HepG2 (cell line): ENCODE data around the gene PRTN3. TPM values are rescaled to one million over a fixed set of nuclear protein-coding genes. Genes with fewer than 3 reads are reported as not detected.

Experiments used
- ATF7 ChIP-seq, 2 experiments: fragments of 450-650 bp in 1 of 2; sonication (generic) in 1 of 2; formaldehyde crosslinking in 1 of 2; IDR thresholded peaks; 2 replicates each; pipeline versions ENCODE4 v1.4.0 to v1.6.1; 2016 to 2020; ENCODE audit warnings: antibody characterized with exemption in 1 of 2, mild to moderate bottlenecking in 1 of 2, missing genetic modification reagents in 1 of 2
- FOXP4 ChIP-seq: sonication (generic); formaldehyde crosslinking; IDR thresholded peaks from 2 replicates; pipeline ENCODE4 v1.4.0; 2020; ENCODE audit warnings: missing genetic modification reagents
- FUBP1 ChIP-seq: sonication (generic); formaldehyde crosslinking; IDR thresholded peaks from 2 replicates; pipeline ENCODE4 v1.5.1; 2020; ENCODE audit warnings: missing genetic modification reagents, mild to moderate bottlenecking, borderline replicate concordance
- GABPB1 ChIP-seq: IDR thresholded peaks from 2 replicates; pipeline ENCODE4 v1.6.1; 2016; ENCODE audit warnings: mild to moderate bottlenecking, missing genetic modification reagents, moderate library complexity, missing compliant biosample characterization
- HNRNPH1 ChIP-seq: fragments of 200-400 bp; formaldehyde crosslinking; optimal IDR thresholded peaks from 2 replicates; pipeline ENCODE3; 2017; ENCODE audit warnings: mild to moderate bottlenecking, low read depth, low read length
- HNRNPL ChIP-seq: fragments of 200-400 bp; formaldehyde crosslinking; IDR thresholded peaks from 2 replicates; pipeline ENCODE4 v1.6.1; 2017; ENCODE audit warnings: mild to moderate bottlenecking, low read depth, low read length
- MZF1 ChIP-seq: sonication (generic); formaldehyde crosslinking; IDR thresholded peaks from 2 replicates; pipeline ENCODE4 v1.8.1; 2023; ENCODE audit warnings: mild to moderate bottlenecking, missing genetic modification reagents, borderline replicate concordance
- RAD21 ChIP-seq: fragments of 450-650 bp; formaldehyde crosslinking; IDR thresholded peaks from 2 replicates; pipeline ENCODE4 v1.5.0; 2020; ENCODE audit warnings: mild to moderate bottlenecking
- RBFOX2 ChIP-seq: fragments of 200-400 bp; formaldehyde crosslinking; IDR thresholded peaks from 2 replicates; pipeline ENCODE4 v1.6.1; 2017; ENCODE audit warnings: low read depth, mild to moderate bottlenecking, low read length
- SPEN ChIP-seq: sonication (generic); formaldehyde crosslinking; IDR thresholded peaks from 2 replicates; pipeline ENCODE4 v1.5.1; 2020; ENCODE audit warnings: low read depth, mild to moderate bottlenecking, missing genetic modification reagents
- ZBED4 ChIP-seq: sonication (generic); formaldehyde crosslinking; IDR thresholded peaks from 2 replicates; pipeline ENCODE4 v1.4.0; 2020; ENCODE audit warnings: missing genetic modification reagents, borderline replicate concordance
- ZBTB33 ChIP-seq: sonication (generic); formaldehyde crosslinking; IDR thresholded peaks from 2 replicates; pipeline ENCODE4 v1.4.0; 2020; ENCODE audit warnings: missing genetic modification reagents
- ZIK1 ChIP-seq: sonication (generic); formaldehyde crosslinking; IDR thresholded peaks from 2 replicates; pipeline ENCODE4 v1.5.0; 2020; ENCODE audit warnings: mild to moderate bottlenecking, low read depth, missing genetic modification reagents, borderline replicate concordance
- ZNF20 ChIP-seq: sonication (generic); formaldehyde crosslinking; IDR thresholded peaks from 2 replicates; pipeline ENCODE4 v1.4.0; 2020; ENCODE audit warnings: mild to moderate bottlenecking, moderate library complexity, missing genetic modification reagents
- ZNF431 ChIP-seq: sonication (generic); formaldehyde crosslinking; IDR thresholded peaks from 2 replicates; pipeline ENCODE4 v1.9.0; 2022; ENCODE audit warnings: missing genetic modification reagents, low read depth, mild to moderate bottlenecking, borderline replicate concordance
- ZNF598 ChIP-seq: sonication (generic); formaldehyde crosslinking; IDR thresholded peaks from 2 replicates; pipeline ENCODE4 v1.5.1; 2020; ENCODE audit warnings: mild to moderate bottlenecking, missing genetic modification reagents, borderline replicate concordance
- ZNF614 ChIP-seq: IDR thresholded peaks from 2 replicates; pipeline ENCODE4 v1.6.1; 2018; ENCODE audit warnings: missing biosample characterization, missing genetic modification reagents, inconsistent platforms, borderline replicate concordance
- polyA plus RNA-seq, 8 experiments: library from polyadenylated mRNA; depleted of rRNA in 3 of 8; stranded (reverse) in 7 of 8; unstranded in 1 of 8; fragments of >200 nt; fragmentation: Illumina TruSeq in 4 of 8; extraction: Trizol in 4 of 8; gene quantifications; 2 replicates each; pipeline versions ENCODE4 v1.2.1 to v1.2.3, GENCODE V29; 2011 to 2016; ENCODE audit warnings: low read depth in 4 of 8, missing spikeins in 1 of 8, mixed read lengths in 1 of 8; ENCODE audit not compliant: insufficient read depth in 1 of 8
- total RNA-seq, 5 experiments: library from RNA; depleted of rRNA; stranded (reverse); fragments of >200 nt; fragmentation: Illumina TruSeq; extraction: Trizol; gene quantifications; 2 replicates each; pipeline ENCODE4 v1.2.3, GENCODE V29; 2016; ENCODE audit warnings: low read depth in 1 of 5

The PRTN3 gene
- total and polyA plus RNA-seq, 2 of the 13 experiments (the other 11 are each of a cell fraction or from before 2014, with no cell fraction given): not detected

- TF ChIP-seq RBFOX2 (peak; percentile 82), GABPB1 (peak; percentile 24; the same call in 1 of the 2 replicates), ZBTB33 (CRISPR knock-in tag) (0 out of 2 replicates have a peak, but pooled peaks have one; percentile 42), ZNF20 (CRISPR knock-in tag) (no peak), HNRNPL (peak; percentile 88), MZF1 (CRISPR knock-in tag) (no peak), ZNF614 (no peak), ATF7 (IDR thresholded peaks at IDR 0.05) (no peak), ATF7 (CRISPR knock-in tag; IDR thresholded peaks at IDR 0.05) (no peak), FOXP4 (CRISPR knock-in tag) (no peak), ZIK1 (CRISPR knock-in tag) (0 out of 2 replicates have a peak, but pooled peaks have one; percentile 17), RAD21 (0 out of 2 replicates have a peak, but pooled peaks have one; percentile 20), ZBED4 (CRISPR knock-in tag) (no peak), FUBP1 (CRISPR knock-in tag) (0 out of 2 replicates have a peak, but pooled peaks have one; percentile 38), SPEN (CRISPR knock-in tag) (no peak), ZNF598 (0 out of 2 replicates have a peak, but pooled peaks have one; percentile 22), HNRNPH1 (no peak), ZNF431 (CRISPR knock-in tag) (no peak)
Measured at GRCh38 chr19:801030-801860, 39.6 kb upstream of the PRTN3 start (continued).
